DND-41 (cell line): Measurements from ENCODE around the gene CLSTN3.

ENCODE experiments used
- ATAC-seq: fragments of 200-7000 bp; cut with Tn5 transposase; 3 replicates; pipeline ENCODE4 v1.9.1; 2021; ENCODE audit warnings: low read depth; ENCODE audit not compliant: insufficient read depth
- DNase-seq: peaks from one replicate; pipeline ENCODE4 v3.0.0-alpha.2; 2020
- H2AFZ ChIP-seq: 2 replicates; pipeline ENCODE4 v1.6.0; 2012; ENCODE audit warnings: low read depth, low read length
- H3K27ac ChIP-seq: 2 replicates; pipeline ENCODE4 v1.5.1; 2012; ENCODE audit warnings: low read length, inconsistent platforms
- H3K27me3 ChIP-seq: fragments of 200-600 bp; sonication (generic); 2 replicates; pipeline ENCODE4 v1.6.0; 2012; ENCODE audit warnings: low read length, mild to moderate bottlenecking, inconsistent platforms; ENCODE audit not compliant: insufficient read depth, poor library complexity
- H3K36me3 ChIP-seq: 2 replicates; pipeline ENCODE4 v1.5.1; 2012; ENCODE audit warnings: low read length, inconsistent platforms; ENCODE audit not compliant: insufficient read depth
- H3K4me1 ChIP-seq: 2 replicates; pipeline ENCODE4 v1.5.1; 2012; ENCODE audit warnings: mild to moderate bottlenecking, low read length; ENCODE audit not compliant: insufficient read depth
- H3K4me2 ChIP-seq: 2 replicates; pipeline ENCODE4 v1.6.0; 2012; ENCODE audit warnings: mild to moderate bottlenecking, moderate library complexity, low read length, inconsistent platforms; ENCODE audit not compliant: insufficient read depth
- H3K4me3 ChIP-seq, 2 experiments: fragments of 200-600 bp in 1 of 2; shearing (Covaris generic) in 1 of 2; 2 replicates each; pipeline ENCODE4 v1.5.1; 2012 to 2016; ENCODE audit warnings: inconsistent platforms in 2 of 2, low read length in 2 of 2, mild to moderate bottlenecking in 2 of 2, low read depth in 1 of 2, moderate library complexity in 1 of 2
- H3K79me2 ChIP-seq: 2 replicates; pipeline ENCODE4 v1.6.0; 2012; ENCODE audit warnings: low read length, inconsistent platforms; ENCODE audit not compliant: insufficient read depth
- H3K9ac ChIP-seq: 2 replicates; pipeline ENCODE4 v1.6.0; 2012; ENCODE audit warnings: low read depth, mild to moderate bottlenecking, inconsistent platforms, low read length, moderate library complexity
- H3K9me3 ChIP-seq: 2 replicates; pipeline ENCODE4 v1.5.1; 2012; ENCODE audit warnings: low read length, moderate library complexity, mild to moderate bottlenecking, inconsistent platforms; ENCODE audit not compliant: insufficient read depth, severe bottlenecking
- H4K20me1 ChIP-seq: 2 replicates; pipeline ENCODE4 v1.6.0; 2012; ENCODE audit warnings: low read length; ENCODE audit not compliant: insufficient read depth
- CTCF ChIP-seq: IDR thresholded peaks from 2 replicates; pipeline ENCODE4 v1.5.1; 2012; ENCODE audit warnings: borderline replicate concordance, low read length, moderate library complexity, mild to moderate bottlenecking; ENCODE audit not compliant: poor library complexity, severe bottlenecking; ENCODE audit errors: extremely low read depth
- EZH2 ChIP-seq: IDR thresholded peaks from 3 replicates; pipeline ENCODE4 v1.6.1; 2012; ENCODE audit warnings: borderline replicate concordance, low read depth, mild to moderate bottlenecking, moderate library complexity, low read length, inconsistent platforms; ENCODE audit not compliant: severe bottlenecking

Gene CLSTN3

GRCh38 chr12:7091660-7092228 is 38.4 kb upstream of the CLSTN3 start:
- Histone ChIP-seq H3K4me3 (peak overlapping the region in 1 of 2 experiments; percentile 39; a peak in 2 of 4 replicates), H3K9ac (peak overlapping the region; percentile 45)
- peak; percentile 5; the same call in 1 of the 3 replicates for ATAC-seq

GRCh38 chr12:7092229-7092985 is 37.8 kb upstream of the CLSTN3 start, which contains the start of gene C1R:
Gene C1R, minus strand, starts transcription at chr12:7092445. Its CDS starts 57 bp downstream, at chr12:7092388.
- Histone ChIP-seq H3K4me2 (peak within 1 kb of the TSS; percentile 62), H3K4me1 (peaks cover 14% of the 10 kb centered on the region), H3K79me2 (no peaks in the 10 kb centered on the region), H3K27me3 (no peaks in the 10 kb centered on the region), H3K36me3 (no peaks in the 10 kb centered on the region), H2AFZ (peak within 1 kb of the TSS; percentile 93), H3K27ac (peak within 1 kb of the TSS; percentile 66), H3K4me3 (peak within 1 kb of the TSS in 1 of 2 experiments; percentile 39; a peak in 2 of 4 replicates), H3K9me3 (no peaks in the 10 kb centered on the region), H4K20me1 (no peaks in the 10 kb centered on the region), H3K9ac (peak within 1 kb of the TSS; percentile 45)
- DNase-seq, result peak; percentile 77
- TF ChIP-seq CTCF (peak; percentile 93), EZH2 (no peak)
- peak; percentile 80 for ATAC-seq

More at GRCh38 chr12:7091660-7092228, 38.4 kb upstream of the CLSTN3 start:
- Histone ChIP-seq H2AFZ (peak overlapping the region; percentile 93), H3K9me3 (no peaks in the 10 kb centered on the region), H4K20me1 (no peaks in the 10 kb centered on the region), H3K4me1 (peaks cover 14% of the 10 kb centered on the region), H3K79me2 (no peaks in the 10 kb centered on the region), H3K27me3 (no peaks in the 10 kb centered on the region), H3K36me3 (no peaks in the 10 kb centered on the region), H3K4me2 (peak overlapping the region; percentile 62), H3K27ac (peak overlapping the region; percentile 66)
- TF ChIP-seq CTCF (no peak), EZH2 (no peak)
- DNase-seq, result no peak

GRCh38 chr12:7092986-7093460 is 37.1 kb upstream of the CLSTN3 start:
- Histone ChIP-seq H3K27ac (no peak overlapping the region), H3K4me2 (no peak overlapping the region), H3K4me3 (no peak overlapping the region), H3K27me3 (no peaks in the 10 kb centered on the region), H3K9me3 (no peaks in the 10 kb centered on the region), H3K79me2 (no peaks in the 10 kb centered on the region), H2AFZ (peak overlapping the region; percentile 68), H3K36me3 (no peaks in the 10 kb centered on the region), H4K20me1 (no peaks in the 10 kb centered on the region), H3K9ac (0 out of 2 replicates have a peak overlapping the region, but pooled peaks have one; percentile 3), H3K4me1 (peaks cover 14% of the 10 kb centered on the region)
- TF ChIP-seq EZH2, result no peak
- DNase-seq, result no peak
- no peak for ATAC-seq

- Histone ChIP-seq H2AFZ (no peak overlapping the region), H3K9me3 (no peaks in the 10 kb centered on the region), H3K79me2 (no peaks in the 10 kb centered on the region), H3K4me1 (peaks cover 14% of the 10 kb centered on the region), H3K9ac (no peak overlapping the region), H3K4me2 (no peak overlapping the region), H3K36me3 (no peaks in the 10 kb centered on the region), H3K4me3 (no peak overlapping the region), H4K20me1 (no peaks in the 10 kb centered on the region), H3K27me3 (no peaks in the 10 kb centered on the region), H3K27ac (no peak overlapping the region)
- DNase-seq (no peak), ATAC-seq (no peak)
- TF ChIP-seq CTCF (no peak), EZH2 (no peak)
These were observed 36.7 kb upstream of the CLSTN3 start for GRCh38 chr12:7093486-7093885.
